CD4-positive, alpha-beta T cell treated with Interleukin-15 for 4 hours (primary cell): ENCODE results near the gene B4GALNT3.
"Not testable (repeated sequence)": the region's sequence is repeated elsewhere in the genome, so short reads cannot be mapped to it uniquely, and the experiment has no call there.

Experiments used
- DNase-seq: peaks from one replicate; pipeline ENCODE4 v3.0.0-alpha.2; 2020; ENCODE audit warnings: low spot score

B4GALNT3 gene

GRCh38 chr12:575948-576614 lies 116.3 kb downstream of the B4GALNT3 start:
- DNase-seq = peak; percentile 85

- DNase-seq = no peak
These were observed 116.9 kb downstream of the B4GALNT3 start for GRCh38 chr12:576615-577110.

DNA sequence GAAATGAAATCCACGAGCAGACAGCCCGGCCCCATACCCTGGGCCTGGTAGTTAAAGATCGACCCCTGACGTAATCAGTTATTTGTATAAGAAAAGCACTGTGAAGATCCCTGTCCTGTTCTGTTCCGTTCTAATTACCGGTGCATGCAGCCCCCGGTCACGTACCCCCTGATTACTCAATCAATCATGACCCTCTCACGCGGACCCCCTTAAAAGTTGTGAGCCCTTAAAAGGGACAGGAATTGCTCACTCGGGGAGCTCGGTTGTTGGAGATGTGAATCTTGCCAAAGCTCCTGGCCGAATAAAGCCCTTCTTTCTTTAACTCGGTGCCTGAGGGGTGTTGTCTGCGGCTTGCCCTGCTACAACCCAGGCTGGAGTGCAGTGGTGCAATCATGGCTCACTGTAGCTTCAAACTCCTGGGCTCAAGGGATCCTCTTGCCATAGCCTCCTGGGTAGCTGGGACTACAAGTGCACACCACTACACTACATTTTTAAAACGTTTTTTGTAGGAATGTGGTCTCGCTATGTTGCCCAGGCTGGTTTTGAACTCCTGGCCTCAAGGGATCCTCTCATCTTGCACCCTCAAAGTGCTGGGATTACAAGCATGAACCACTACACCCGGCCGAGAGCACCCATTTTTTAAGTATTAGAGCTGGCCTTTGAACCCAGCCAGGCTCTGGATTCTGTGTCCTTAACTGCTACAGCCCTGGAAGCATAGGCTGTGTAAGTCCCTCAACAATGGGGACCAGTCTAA lies 118.4 kb downstream of the B4GALNT3 start:
- not testable (repeated sequence) for DNase-seq

- DNase-seq = no peak
These were observed 119.1 kb downstream of the B4GALNT3 start for GRCh38 chr12:578748-579419.

GRCh38 chr12:579420-580110 lies 119.8 kb downstream of the B4GALNT3 start:
- no peak for DNase-seq

DNA sequence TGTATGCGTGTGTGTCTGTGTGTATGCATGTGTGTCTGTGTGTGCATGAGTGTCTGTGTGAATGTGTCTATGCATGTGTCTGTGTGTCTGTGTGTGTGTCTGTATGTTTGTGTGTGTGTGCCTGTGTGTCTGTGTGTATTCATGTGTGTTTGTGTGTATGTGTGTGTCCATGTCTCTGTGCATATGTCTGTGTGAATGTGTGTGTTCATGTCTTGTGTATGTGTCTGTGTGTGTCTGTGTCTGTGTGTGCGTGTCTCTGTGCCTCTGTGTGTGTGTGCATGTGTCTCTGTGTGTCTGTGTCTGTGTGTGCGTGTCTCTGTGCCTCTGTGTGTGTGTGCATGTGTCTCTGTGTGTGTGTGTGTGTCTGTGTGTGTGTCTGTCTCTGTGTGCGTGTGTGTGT lies 121.1 kb downstream of the B4GALNT3 start:
- no peak for DNase-seq

- no peak for DNase-seq
These were observed 121.6 kb downstream of the B4GALNT3 start for GRCh38 chr12:581321-581720.

DNA sequence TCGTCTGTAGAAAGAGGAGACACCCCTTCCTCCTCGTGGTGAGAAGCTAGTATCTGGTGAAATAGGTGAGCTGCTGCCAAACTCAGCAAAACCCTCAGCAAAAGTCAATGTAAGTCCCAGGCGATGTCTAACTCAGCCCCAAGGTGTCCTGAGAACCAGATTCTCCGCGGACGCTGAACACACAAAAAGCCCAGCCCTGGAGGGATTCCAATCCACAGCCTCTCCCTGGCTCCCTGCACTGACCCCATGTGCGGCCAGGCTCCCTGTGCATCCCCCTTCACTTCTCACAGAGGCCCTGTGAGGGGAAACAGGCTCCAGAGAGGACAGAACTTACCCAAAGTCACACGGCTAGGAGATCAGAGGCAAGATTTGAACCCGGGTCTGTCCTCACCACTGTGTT lies 122.0 kb downstream of the B4GALNT3 start:
- DNase-seq = no peak

- no peak for DNase-seq
These were observed 123.6 kb downstream of the B4GALNT3 start for GRCh38 chr12:583251-583869.

DNA sequence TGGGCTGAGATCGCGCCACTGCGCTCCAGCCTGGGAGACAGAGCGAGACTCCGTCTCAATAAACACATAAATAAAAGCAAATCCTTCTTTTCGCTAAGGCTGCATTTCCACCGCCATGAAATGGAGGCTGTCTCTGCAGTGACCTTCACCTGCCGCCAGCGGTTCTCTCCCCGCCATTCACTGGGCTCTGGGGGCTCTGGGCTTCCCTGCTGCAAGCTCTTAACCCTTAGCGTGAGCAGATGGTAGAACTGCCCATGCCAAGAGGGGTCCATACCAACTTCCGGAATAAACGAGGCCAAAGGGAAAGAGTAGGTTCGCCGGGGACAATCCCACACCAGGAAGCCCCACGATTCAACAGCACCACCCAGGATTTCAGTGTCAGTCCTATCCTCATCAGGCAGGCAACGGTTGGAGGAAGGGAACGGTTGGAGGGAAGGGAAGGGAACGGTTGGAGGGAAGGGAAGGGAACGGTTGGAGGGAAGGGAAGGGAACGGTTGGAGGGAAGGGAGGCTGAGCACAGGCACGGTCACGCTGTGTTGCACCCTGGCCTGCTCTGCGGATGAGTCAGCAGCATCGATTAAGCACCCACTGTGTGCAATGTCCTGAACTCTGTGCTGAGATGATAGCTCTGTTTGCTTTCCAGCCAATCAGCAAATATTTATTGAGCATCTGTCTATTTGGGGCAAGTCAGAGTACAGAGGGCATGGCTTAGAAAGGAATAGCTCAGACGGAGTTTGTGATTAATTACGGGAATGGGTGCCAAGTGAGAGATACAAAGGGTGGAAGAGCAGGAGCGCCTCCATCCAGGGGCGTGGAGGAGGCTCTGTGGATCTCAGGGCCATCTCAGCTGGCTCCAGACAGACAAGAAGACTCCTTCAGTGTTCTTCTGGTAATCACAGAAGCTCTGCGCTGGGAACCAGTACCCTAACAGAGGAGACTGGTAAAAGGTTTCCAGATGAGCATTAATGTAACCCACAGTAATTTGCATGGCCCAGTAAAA lies 125.6 kb downstream of the B4GALNT3 start:
- DNase-seq = no peak

GRCh38 chr12:586318-587071 lies 126.8 kb downstream of the B4GALNT3 start:
- no peak for DNase-seq

- no peak for DNase-seq
These were observed 127.6 kb downstream of the B4GALNT3 start for GRCh38 chr12:587132-588023.

DNA sequence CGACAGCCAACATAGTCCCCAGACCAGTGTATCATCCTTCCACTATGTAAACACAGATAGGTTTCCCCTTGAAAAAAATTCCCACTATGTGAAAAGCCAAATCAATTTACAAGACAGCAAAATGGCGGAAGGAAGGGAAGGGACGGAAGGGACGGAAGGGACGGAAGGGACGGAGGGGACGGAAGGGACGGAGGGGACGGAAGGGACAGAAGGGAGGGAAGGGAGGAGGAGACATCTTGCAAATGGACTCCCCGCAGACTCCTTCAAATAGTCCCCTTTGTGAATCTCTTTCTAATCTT lies 128.2 kb downstream of the B4GALNT3 start:
- no peak for DNase-seq

GRCh38 chr12:588646-589045 lies 128.9 kb downstream of the B4GALNT3 start:
- DNase-seq = no peak

DNA sequence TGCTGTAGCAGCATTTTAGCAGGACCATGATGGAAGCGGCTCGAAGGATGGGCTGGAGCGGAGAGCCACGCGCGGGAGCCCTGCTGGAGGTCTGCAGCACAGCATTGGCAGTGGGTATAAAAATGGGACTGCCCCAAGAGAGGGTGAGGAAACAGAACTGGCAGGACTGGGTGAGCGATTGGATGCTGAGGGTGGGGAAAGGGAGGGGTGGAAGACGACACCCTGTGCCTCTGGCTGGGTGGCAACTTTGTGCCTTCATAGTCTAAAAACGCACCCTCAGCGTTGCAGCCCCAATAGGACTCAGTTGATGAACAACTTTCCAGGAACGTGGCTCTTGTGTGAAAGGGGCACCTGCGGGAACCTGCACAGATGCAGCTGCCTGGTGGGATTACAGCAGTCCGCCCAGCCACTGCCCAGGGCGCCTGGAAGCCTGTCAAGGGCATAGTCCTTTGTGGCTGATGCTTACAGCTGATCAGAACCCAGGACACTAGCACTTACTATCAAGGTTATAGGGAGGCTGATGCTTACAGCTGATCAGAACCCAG lies 130.5 kb downstream of the B4GALNT3 start:
- DNase-seq = no peak

GRCh38 chr12:591167-592023 lies 131.7 kb downstream of the B4GALNT3 start:
- no peak for DNase-seq

DNA sequence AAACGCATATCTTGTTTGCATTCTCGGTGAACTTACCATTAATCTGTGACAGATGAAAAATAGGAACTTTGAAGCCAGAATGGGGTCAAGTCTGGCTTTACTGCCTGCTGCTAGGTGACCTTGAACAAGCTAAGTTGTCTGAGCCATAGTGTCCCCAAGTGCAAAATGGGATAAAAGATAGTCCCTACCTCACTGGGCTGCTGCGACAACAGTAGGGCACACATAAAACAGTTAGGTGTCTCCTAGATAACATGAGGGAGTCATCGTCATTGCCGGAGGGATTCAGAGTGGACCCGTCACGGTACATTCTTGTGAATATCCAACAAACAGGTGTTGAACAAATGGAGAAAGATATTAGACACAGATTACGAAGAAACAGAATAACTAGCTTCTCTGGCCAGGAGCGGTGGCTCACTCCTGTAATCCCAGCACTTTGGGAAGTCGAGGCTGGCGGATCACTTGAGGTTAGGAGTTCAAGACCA lies 132.3 kb downstream of the B4GALNT3 start:
- no peak for DNase-seq
